ENCODE measurements around the gene ETS2.
"Not testable (repeated sequence)": the region's sequence is repeated elsewhere in the genome, so short reads cannot be mapped to it uniquely, and the experiment has no call there.

ETS2 gene

DNA sequence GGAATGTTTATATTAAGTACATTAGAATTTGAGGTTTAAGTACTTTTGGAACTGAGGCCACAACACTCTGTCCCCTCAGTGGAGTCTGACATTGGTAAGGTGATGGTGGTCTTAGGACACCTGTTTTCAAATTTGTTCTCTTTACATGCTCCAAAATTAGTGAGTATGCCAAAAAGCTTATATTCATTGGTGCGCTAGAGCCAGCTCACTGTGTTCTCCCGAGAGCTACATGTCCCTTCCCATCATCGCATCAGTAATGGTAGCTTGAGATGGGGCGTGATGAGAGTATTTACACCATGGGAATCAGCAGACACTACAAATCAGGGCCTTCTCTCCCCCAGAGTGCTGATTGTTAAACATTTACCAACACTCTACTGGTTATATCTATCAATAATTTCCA, 19.5 kb downstream of the ETS2 start:
- Histone ChIP-seq H3K27ac (ENCODE audit: low read length) (no peak overlapping the region), H3K4me3 (ENCODE audit: low read length) (no peak overlapping the region), H3K4me1 (ENCODE audit: low read length) (no peaks in the 10 kb centered on the region), H4K20me1 (ENCODE audit: insufficient read depth, low read length) (no peaks in the 10 kb centered on the region), H3K9ac (ENCODE audit: low read length) (no peak overlapping the region), H3K36me3 (replicated peaks; ENCODE audit: low read depth, low read length) (peaks cover 44% of the 10 kb centered on the region), H3K4me2 (ENCODE audit: low read length) (no peak overlapping the region), H3K9me3 (ENCODE audit: insufficient read depth, low read length) (0 out of 2 replicates have a peak, but pooled peaks cover 5% of the 10 kb centered on the region), H3K79me2 (ENCODE audit: low read length) (no peaks in the 10 kb centered on the region), H3K27me3 (ENCODE audit: low read depth, low read length) (no peaks in the 10 kb centered on the region), H2AFZ (ENCODE audit: low read depth, low read length) (no peak overlapping the region)
- TF ChIP-seq CTCF (IDR thresholded peaks at IDR 0.05; ENCODE audit: low read depth, low read length) (no peak), EZH2phosphoT487 (IDR thresholded peaks at IDR 0.05; ENCODE audit: low read depth) (no peak)

GRCh38 chr21:38825921-38826320, 20.2 kb downstream of the ETS2 start:
- TF ChIP-seq EZH2phosphoT487 (IDR thresholded peaks at IDR 0.05; ENCODE audit: low read depth): no peak
- TF ChIP-seq CTCF (IDR thresholded peaks at IDR 0.05; ENCODE audit: low read depth, low read length): no peak
- H3K9me3 ChIP-seq (ENCODE audit: insufficient read depth, low read length): 0 out of 2 replicates have a peak, but pooled peaks cover 5% of the 10 kb centered on the region
- H3K4me3 ChIP-seq (ENCODE audit: low read length): no peak overlapping the region
- no peak overlapping the region for H2AFZ ChIP-seq (ENCODE audit: low read depth, low read length)
- peaks cover 38% of the 10 kb centered on the region for H3K36me3 ChIP-seq (replicated peaks; ENCODE audit: low read depth, low read length)
- no peak overlapping the region for H3K9ac ChIP-seq (ENCODE audit: low read length)
- H3K4me2 ChIP-seq (ENCODE audit: low read length): no peak overlapping the region
- peaks cover 4% of the 10 kb centered on the region for H3K4me1 ChIP-seq (ENCODE audit: low read length)
- no peaks in the 10 kb centered on the region for H3K79me2 ChIP-seq (ENCODE audit: low read length)
- no peak overlapping the region for H3K27ac ChIP-seq (ENCODE audit: low read length)
- no peaks in the 10 kb centered on the region for H3K27me3 ChIP-seq (ENCODE audit: low read depth, low read length)
- H4K20me1 ChIP-seq (ENCODE audit: insufficient read depth, low read length): no peaks in the 10 kb centered on the region

DNA sequence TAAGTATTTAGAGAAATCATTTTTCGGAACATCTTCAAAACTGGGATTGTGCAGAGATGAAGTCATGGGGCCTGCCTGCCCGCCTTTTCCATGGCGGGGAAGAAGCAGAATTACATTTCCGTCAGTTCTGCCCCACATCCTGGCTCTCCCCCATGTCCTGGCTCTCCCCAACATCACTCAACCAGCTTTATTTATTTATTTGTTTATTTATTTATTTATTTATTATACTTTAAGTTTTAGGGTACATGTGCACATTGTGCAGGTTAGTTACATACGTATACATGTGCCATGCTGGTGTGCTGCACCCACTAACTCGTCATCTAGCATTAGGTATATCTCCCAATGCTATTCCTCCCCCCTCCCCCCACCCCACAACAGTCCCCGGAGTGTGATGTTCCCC, 22.4 kb downstream of the ETS2 start:
- H3K9ac ChIP-seq (ENCODE audit: low read length); H3K27me3 ChIP-seq (ENCODE audit: low read depth, low read length); H3K27ac ChIP-seq (ENCODE audit: low read length); H3K9me3 ChIP-seq (ENCODE audit: insufficient read depth, low read length); H3K4me2 ChIP-seq (ENCODE audit: low read length); H3K4me3 ChIP-seq (ENCODE audit: low read length); H4K20me1 ChIP-seq (ENCODE audit: insufficient read depth, low read length); H3K79me2 ChIP-seq (ENCODE audit: low read length); H2AFZ ChIP-seq (ENCODE audit: low read depth, low read length): not testable (repeated sequence)
- Histone ChIP-seq H3K4me1 (ENCODE audit: low read length) (peaks cover 22% of the 10 kb centered on the region), H3K36me3 (replicated peaks; ENCODE audit: low read depth, low read length) (peaks cover 20% of the 10 kb centered on the region)

DNA sequence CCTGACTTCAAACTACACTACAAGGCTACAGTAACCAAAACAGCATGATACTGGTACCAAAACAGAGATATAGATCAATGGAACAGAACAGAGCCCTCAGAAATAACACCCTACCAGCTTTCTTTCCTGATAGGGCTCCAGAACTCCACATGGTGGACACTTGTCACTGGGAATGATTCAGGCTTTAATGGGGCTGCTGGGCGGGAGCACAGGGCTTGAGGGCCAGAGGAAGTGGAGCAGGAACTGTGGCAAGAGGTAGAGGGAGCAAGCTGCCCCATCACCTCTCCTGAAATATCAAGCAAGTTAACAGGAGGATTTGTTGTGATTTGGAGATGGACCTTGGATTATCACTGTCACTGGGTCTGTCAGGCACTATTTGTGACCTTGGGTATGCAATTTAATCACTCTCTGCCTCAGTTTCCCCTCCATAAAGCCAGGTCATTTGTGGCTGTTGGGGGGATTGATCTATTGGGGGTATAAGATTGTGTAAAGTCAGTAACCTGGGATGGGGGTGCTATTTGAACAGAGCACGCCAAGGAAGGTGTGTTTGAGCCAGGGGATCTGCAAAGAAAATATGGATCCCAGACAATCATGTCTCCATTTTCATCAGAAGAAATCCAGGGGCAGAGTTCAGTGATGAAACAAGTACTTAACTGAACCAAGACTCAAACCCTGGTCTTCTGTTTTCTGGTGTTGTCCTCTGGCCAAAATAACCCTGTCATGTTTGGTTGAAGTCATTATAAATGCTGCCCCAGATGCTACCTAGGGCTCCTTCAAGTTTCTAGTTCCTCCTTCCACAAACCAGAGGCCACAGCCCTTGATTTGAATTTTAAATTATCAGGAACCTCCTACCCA, 25.2 kb downstream of the ETS2 start:
- H3K4me3 ChIP-seq (ENCODE audit: low read length): peak overlapping the region; percentile 41
- no peaks in the 10 kb centered on the region for H3K79me2 ChIP-seq (ENCODE audit: low read length)
- peaks cover 22% of the 10 kb centered on the region for H3K4me1 ChIP-seq (ENCODE audit: low read length)
- no peak for TF ChIP-seq EZH2phosphoT487 (IDR thresholded peaks at IDR 0.05; ENCODE audit: low read depth)
- H2AFZ ChIP-seq (ENCODE audit: low read depth, low read length): no peak overlapping the region
- H3K27ac ChIP-seq (ENCODE audit: low read length): peak overlapping the region; percentile 98
- H3K27me3 ChIP-seq (ENCODE audit: low read depth, low read length): no peaks in the 10 kb centered on the region
- H3K9me3 ChIP-seq (ENCODE audit: insufficient read depth, low read length): 0 out of 2 replicates have a peak, but pooled peaks cover 5% of the 10 kb centered on the region
- peak overlapping the region; percentile 71 for H3K4me2 ChIP-seq (ENCODE audit: low read length)
- H4K20me1 ChIP-seq (ENCODE audit: insufficient read depth, low read length): no peaks in the 10 kb centered on the region
- H3K36me3 ChIP-seq (replicated peaks; ENCODE audit: low read depth, low read length): peaks cover under 1% of the 10 kb centered on the region
- peak overlapping the region; percentile 60 for H3K9ac ChIP-seq (ENCODE audit: low read length)
